ENCODE data around the gene RPTOR. TPM values are rescaled to one million over a fixed set of nuclear protein-coding genes. Genes with fewer than 3 reads are reported as not detected.

The RPTOR gene
- total RNA-seq, 1 experiment from 2014 or later = 46.2 TPM

DNA sequence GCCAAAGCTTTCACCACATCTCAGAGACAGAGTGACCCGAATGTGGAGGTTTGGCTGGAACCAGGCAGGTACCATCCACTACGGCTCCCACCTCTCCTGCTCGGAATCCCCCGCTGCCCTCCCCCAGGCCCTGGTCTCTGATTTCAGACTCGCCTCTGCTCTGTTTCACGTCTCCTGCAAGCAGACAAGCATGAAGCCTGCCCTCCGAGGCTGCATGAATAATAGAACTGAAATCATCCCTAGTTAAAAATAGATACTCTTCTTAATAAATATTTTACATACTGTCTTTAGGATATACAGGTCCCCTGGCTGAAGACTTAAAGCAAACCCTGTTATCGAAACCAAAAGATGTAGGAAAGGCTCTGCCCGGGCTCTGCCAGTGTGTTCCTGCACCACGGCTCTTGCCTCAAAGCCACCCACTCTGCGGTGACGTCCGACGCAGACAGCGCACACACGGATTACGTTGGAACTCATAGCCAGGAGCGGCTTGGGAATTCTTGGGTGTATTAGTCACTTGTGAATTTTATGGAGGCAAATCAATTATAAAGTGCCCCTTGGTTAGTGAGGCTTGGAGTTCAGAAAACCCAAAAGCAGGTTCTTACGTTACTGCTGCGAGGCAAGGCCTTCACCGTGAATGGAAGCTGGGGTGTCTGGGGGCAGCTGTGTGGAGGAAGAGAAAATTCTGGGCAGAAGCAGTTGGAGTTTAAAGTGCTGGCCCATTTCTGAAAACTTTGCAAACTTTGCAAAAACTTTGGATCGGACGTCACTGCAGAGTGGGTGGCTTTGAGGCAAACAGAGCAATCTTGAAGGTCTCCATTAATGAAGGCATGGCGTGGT lies 42.7 kb upstream of the RPTOR start:
- H3K9me3 ChIP-seq (ENCODE audit: low read length) = no peaks in the 10 kb centered on the region
- no peak overlapping the region for H2AFZ ChIP-seq (ENCODE audit: low read length)
- H4K20me1 ChIP-seq (ENCODE audit: low read length) = no peaks in the 10 kb centered on the region
- POLR2A ChIA-PET (ENCODE audit: unreplicated experiment) = no interaction called here
- no peaks in the 10 kb centered on the region for H3F3A ChIP-seq (ENCODE audit: low read length, unreplicated experiment)
- BruUV-seq (replicated peaks) = no TSS peak
- TF ChIP-seq, protein P1, sequence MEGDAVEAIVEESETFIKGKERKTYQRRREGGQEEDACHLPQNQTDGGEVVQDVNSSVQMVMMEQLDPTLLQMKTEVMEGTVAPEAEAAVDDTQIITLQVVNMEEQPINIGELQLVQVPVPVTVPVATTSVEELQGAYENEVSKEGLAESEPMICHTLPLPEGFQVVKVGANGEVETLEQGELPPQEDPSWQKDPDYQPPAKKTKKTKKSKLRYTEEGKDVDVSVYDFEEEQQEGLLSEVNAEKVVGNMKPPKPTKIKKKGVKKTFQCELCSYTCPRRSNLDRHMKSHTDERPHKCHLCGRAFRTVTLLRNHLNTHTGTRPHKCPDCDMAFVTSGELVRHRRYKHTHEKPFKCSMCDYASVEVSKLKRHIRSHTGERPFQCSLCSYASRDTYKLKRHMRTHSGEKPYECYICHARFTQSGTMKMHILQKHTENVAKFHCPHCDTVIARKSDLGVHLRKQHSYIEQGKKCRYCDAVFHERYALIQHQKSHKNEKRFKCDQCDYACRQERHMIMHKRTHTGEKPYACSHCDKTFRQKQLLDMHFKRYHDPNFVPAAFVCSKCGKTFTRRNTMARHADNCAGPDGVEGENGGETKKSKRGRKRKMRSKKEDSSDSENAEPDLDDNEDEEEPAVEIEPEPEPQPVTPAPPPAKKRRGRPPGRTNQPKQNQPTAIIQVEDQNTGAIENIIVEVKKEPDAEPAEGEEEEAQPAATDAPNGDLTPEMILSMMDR (conservative IDR thresholded peaks at IDR 0.05; ENCODE audit: low read depth, low read length) = no peak
- TF ChIP-seq EZH2 (IDR thresholded peaks at IDR 0.05; ENCODE audit: low read length, unreplicated experiment) (no peak), EZH2phosphoT487 (IDR thresholded peaks at IDR 0.05; ENCODE audit: borderline replicate concordance, low read length) (no peak)
- no peaks in the 10 kb centered on the region for H3K79me2 ChIP-seq (ENCODE audit: low read length)
- no peaks in the 10 kb centered on the region for H3K4me1 ChIP-seq (ENCODE audit: insufficient read depth, low read length)
- H3K27me3 ChIP-seq (ENCODE audit: low read length) = peaks cover 55% of the 10 kb centered on the region
- H3K27ac ChIP-seq (ENCODE audit: low read length) = no peak overlapping the region
- H3K4me3 ChIP-seq (ENCODE audit: low read length) = no peak overlapping the region
- no peak overlapping the region for H3K9ac ChIP-seq (ENCODE audit: low read length)
- no peak overlapping the region for H3K4me2 ChIP-seq (ENCODE audit: low read length)
- ATAC-seq (no peak), DNase-seq (no peak)
- H3K9me2 ChIP-seq (replicated peaks; ENCODE audit: low read length) = no peaks in the 10 kb centered on the region
- CTCF ChIA-PET = no interaction called here
- intact Hi-C loops (cut with micrococcal nuclease) = no loop called here
- no peaks in the 10 kb centered on the region for H3K36me3 ChIP-seq (ENCODE audit: low read depth, low read length)

DNA sequence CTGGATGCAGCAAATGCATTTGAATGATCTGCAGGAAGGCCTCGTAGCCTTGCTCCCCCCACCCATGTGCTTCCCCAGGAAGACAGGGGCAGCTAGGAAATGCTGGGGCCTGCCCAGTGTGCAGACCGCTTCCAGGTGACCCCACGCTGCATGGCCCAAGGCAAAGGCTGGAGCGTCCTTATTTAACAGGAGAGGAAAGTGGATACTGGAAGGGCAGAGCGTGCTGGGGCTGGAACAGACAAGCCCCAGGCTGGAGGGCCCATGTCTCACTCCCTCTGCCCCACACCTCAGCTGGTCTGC lies 42.1 kb upstream of the RPTOR start:
- peaks cover 61% of the 10 kb centered on the region for H3K27me3 ChIP-seq (ENCODE audit: low read length)
- no peaks in the 10 kb centered on the region for H3K9me2 ChIP-seq (replicated peaks; ENCODE audit: low read length)
- H3K9me3 ChIP-seq (ENCODE audit: low read length) = no peaks in the 10 kb centered on the region
- H3K4me3 ChIP-seq (ENCODE audit: low read length) = no peak overlapping the region
- no peak overlapping the region for H2AFZ ChIP-seq (ENCODE audit: low read length)
- H3F3A ChIP-seq (ENCODE audit: low read length, unreplicated experiment) = no peaks in the 10 kb centered on the region
- no peaks in the 10 kb centered on the region for H3K36me3 ChIP-seq (ENCODE audit: low read depth, low read length)
- H3K4me2 ChIP-seq (ENCODE audit: low read length) = no peak overlapping the region
- ATAC-seq (no peak), DNase-seq (no peak)
- no peaks in the 10 kb centered on the region for H3K4me1 ChIP-seq (ENCODE audit: insufficient read depth, low read length)
- ChIA-PET POLR2A (ENCODE audit: unreplicated experiment) (no interaction called here), CTCF (no interaction called here)
- intact Hi-C loops (cut with micrococcal nuclease) = no loop called here
- no peaks in the 10 kb centered on the region for H4K20me1 ChIP-seq (ENCODE audit: low read length)
- no peak overlapping the region for H3K27ac ChIP-seq (ENCODE audit: low read length)
- BruUV-seq (replicated peaks) = no TSS peak
- H3K79me2 ChIP-seq (ENCODE audit: low read length) = no peaks in the 10 kb centered on the region
- TF ChIP-seq, protein P1 (conservative IDR thresholded peaks at IDR 0.05; ENCODE audit: low read depth, low read length) = no peak
- no peak for TF ChIP-seq EZH2phosphoT487 (IDR thresholded peaks at IDR 0.05; ENCODE audit: borderline replicate concordance, low read length)
- H3K9ac ChIP-seq (ENCODE audit: low read length) = no peak overlapping the region

DNA sequence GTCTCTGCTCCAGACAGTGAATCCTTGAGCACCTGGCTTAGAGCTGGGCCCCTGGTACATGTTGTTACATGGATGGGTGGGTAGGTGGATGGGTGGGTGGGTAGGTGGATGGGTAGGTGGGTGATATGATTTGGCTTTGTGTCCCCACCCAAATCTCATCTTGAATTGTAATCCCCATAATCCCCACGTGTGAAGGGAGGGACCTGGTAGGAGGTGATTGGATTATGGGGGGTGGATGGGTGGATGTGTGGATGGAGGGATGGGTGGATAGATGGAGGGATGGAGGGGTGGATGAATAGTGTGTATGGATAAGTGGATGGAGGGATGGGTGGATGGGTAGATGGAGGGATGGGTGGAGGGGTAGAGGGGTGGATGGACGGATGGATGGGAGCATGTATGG lies 41.6 kb upstream of the RPTOR start:
- peaks cover 61% of the 10 kb centered on the region for H3K27me3 ChIP-seq (ENCODE audit: low read length)
- H3K4me2 ChIP-seq (ENCODE audit: low read length) = no peak overlapping the region
- ChIA-PET POLR2A (ENCODE audit: unreplicated experiment) (no interaction called here), CTCF (no interaction called here)
- BruUV-seq (replicated peaks) = no TSS peak
- no peak overlapping the region for H3K4me3 ChIP-seq (ENCODE audit: low read length)
- no peaks in the 10 kb centered on the region for H3K4me1 ChIP-seq (ENCODE audit: insufficient read depth, low read length)
- H3F3A ChIP-seq (ENCODE audit: low read length, unreplicated experiment) = no peaks in the 10 kb centered on the region
- no peak overlapping the region for H3K27ac ChIP-seq (ENCODE audit: low read length)
- H3K9ac ChIP-seq (ENCODE audit: low read length) = no peak overlapping the region
- no peaks in the 10 kb centered on the region for H4K20me1 ChIP-seq (ENCODE audit: low read length)
- H2AFZ ChIP-seq (ENCODE audit: low read length) = no peak overlapping the region
- H3K36me3 ChIP-seq (ENCODE audit: low read depth, low read length) = no peaks in the 10 kb centered on the region
- no peaks in the 10 kb centered on the region for H3K9me3 ChIP-seq (ENCODE audit: low read length)
- intact Hi-C loops (cut with micrococcal nuclease) = no loop called here
- TF ChIP-seq EZH2 (IDR thresholded peaks at IDR 0.05; ENCODE audit: low read length, unreplicated experiment) = no peak
- TF ChIP-seq, protein P1 (conservative IDR thresholded peaks at IDR 0.05; ENCODE audit: low read depth, low read length) = no peak
- no peak for TF ChIP-seq EZH2phosphoT487 (IDR thresholded peaks at IDR 0.05; ENCODE audit: borderline replicate concordance, low read length)
- DNase-seq (no peak), ATAC-seq (no peak)
- H3K9me2 ChIP-seq (replicated peaks; ENCODE audit: low read length) = no peaks in the 10 kb centered on the region
- H3K79me2 ChIP-seq (ENCODE audit: low read length) = no peaks in the 10 kb centered on the region
